ENCODE data around the gene TRIM61. TPM values are rescaled to one million over a fixed set of nuclear protein-coding genes. Genes with fewer than 3 reads are reported as not detected.
"Not testable (repeated sequence)": the region's sequence is repeated elsewhere in the genome, so short reads cannot be mapped to it uniquely, and the experiment has no call there.

The TRIM61 gene
- total RNA-seq, 1 donor from 2014 or later, result 0.89 TPM

DNA sequence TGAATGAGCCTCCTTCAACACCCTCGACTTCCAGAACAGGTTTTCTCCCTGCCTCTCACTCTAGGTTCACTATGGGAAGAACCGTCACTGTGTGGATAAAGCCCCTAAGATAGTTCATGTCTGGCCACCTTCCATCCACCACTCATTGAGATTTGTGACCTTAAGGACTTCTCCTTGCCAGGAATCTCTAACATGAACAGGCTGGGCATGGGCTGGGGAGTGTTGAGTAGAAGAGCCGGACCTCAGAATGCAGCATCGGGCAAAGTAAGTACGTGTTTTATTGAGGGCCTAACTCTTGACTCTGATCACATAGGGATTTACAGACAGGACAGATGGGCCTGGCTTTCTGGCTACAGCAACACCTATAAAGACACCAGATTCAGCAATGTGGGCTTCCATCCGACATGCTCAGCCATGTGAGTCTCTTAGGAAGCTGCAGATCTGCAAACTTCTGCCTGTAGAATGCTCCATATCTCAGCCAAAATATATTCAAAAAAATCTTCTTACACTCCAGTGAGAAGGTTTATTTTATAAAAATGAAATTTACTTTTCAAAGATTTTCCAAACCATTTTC lies 28.0 kb upstream of the TRIM61 start:
- intact Hi-C loops (cut with DNase I), result no loop called here
- no peak for ATAC-seq

DNA sequence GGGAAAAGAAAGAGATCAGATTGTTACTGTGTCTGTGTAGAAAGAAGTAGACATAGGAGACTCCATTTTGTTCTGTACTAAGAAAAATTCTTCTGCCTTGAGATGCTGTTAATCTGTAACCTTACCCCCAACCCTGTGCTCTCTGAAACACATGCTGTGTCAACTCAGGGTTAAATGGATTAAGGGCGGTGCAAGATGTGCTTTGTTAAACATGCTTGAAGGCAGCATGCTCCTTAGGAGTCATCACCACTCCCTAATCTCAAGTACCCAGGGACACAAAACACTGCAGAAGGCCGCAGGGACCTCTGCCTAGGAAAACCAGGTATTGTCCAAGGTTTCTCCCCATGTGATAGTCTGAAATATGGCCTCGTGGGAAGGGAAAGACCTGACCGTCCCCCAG lies 24.5 kb upstream of the TRIM61 start:
- intact Hi-C loops (cut with DNase I); DNase-seq; ATAC-seq; H3K36me3 ChIP-seq; H3K9me3 ChIP-seq; H3K4me3 ChIP-seq; H3K27ac ChIP-seq; H3K27me3 ChIP-seq (ENCODE audit: low read depth); H3K4me1 ChIP-seq: not testable (repeated sequence)

More for the DNA sequence above, 28.0 kb upstream of the TRIM61 start:
- H3K27me3 ChIP-seq (ENCODE audit: low read depth), result no peaks in the 10 kb centered on the region
- TF ChIP-seq, protein P1, sequence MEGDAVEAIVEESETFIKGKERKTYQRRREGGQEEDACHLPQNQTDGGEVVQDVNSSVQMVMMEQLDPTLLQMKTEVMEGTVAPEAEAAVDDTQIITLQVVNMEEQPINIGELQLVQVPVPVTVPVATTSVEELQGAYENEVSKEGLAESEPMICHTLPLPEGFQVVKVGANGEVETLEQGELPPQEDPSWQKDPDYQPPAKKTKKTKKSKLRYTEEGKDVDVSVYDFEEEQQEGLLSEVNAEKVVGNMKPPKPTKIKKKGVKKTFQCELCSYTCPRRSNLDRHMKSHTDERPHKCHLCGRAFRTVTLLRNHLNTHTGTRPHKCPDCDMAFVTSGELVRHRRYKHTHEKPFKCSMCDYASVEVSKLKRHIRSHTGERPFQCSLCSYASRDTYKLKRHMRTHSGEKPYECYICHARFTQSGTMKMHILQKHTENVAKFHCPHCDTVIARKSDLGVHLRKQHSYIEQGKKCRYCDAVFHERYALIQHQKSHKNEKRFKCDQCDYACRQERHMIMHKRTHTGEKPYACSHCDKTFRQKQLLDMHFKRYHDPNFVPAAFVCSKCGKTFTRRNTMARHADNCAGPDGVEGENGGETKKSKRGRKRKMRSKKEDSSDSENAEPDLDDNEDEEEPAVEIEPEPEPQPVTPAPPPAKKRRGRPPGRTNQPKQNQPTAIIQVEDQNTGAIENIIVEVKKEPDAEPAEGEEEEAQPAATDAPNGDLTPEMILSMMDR (IDR thresholded peaks at IDR 0.05), result no peak
- H3K9me3 ChIP-seq, result no peaks in the 10 kb centered on the region
- no peak overlapping the region for H3K4me3 ChIP-seq
- DNase-seq, result no peak
- H3K36me3 ChIP-seq, result no peaks in the 10 kb centered on the region
- H3K4me1 ChIP-seq, result no peaks in the 10 kb centered on the region
- H3K27ac ChIP-seq, result no peak overlapping the region

DNA sequence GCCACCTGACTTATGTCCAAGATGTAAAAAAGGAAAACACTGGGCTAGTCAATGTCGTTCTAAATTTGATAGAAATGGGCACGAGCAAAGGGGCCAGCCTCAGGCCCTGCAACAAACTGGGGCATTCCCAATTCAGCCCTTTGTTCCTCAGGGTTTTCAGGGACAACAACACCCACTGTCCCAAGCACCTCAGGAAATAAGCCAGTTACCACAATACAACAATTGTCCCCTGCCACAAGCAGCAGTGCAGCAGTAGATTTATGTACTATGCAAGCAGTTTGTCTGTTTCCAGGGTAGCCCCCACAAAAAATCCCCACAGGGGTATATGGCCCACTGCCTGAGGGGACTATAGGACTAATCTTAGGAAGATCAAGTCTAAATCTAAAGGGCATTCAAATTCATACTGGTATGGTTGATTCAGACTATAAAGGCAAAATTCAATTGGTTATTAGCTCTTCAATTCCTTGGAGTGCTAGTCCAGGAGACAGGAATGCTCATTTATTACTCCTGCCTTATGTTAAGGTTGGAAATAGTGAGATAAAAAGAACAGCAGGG lies 21.1 kb upstream of the TRIM61 start:
- H3K27ac ChIP-seq; H3K36me3 ChIP-seq; H3K27me3 ChIP-seq (ENCODE audit: low read depth); intact Hi-C loops (cut with DNase I); H3K4me3 ChIP-seq; H3K4me1 ChIP-seq; DNase-seq; H3K9me3 ChIP-seq; ATAC-seq: not testable (repeated sequence)

DNA sequence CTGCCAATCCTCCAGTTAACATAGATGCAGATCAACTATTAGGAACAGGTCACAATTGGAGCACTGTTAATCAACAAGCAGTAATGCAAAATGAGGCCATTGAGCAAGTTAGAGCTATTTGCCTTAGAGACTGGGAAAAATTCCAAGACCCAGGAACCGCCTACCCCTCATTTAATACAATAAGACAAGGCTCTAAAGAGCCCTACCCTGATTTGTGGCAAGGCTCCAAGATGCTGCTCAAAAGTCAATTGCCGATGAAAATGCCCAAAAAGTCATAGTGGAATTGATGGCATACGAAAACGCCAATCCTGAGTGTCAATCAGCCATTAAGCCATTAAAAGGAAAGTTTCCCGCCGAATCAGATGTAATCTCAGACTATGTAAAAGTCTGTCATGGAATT lies 20.5 kb upstream of the TRIM61 start:
- ATAC-seq, result no peak
- intact Hi-C loops (cut with DNase I), result no loop called here
- no peaks in the 10 kb centered on the region for H3K9me3 ChIP-seq
- no peak overlapping the region for H3K27ac ChIP-seq
- no peak for DNase-seq
- H3K4me3 ChIP-seq, result no peak overlapping the region
- H3K27me3 ChIP-seq (ENCODE audit: low read depth), result no peaks in the 10 kb centered on the region
- no peaks in the 10 kb centered on the region for H3K36me3 ChIP-seq
- TF ChIP-seq, protein P1 (IDR thresholded peaks at IDR 0.05), result no peak
- H3K4me1 ChIP-seq, result no peaks in the 10 kb centered on the region

DNA sequence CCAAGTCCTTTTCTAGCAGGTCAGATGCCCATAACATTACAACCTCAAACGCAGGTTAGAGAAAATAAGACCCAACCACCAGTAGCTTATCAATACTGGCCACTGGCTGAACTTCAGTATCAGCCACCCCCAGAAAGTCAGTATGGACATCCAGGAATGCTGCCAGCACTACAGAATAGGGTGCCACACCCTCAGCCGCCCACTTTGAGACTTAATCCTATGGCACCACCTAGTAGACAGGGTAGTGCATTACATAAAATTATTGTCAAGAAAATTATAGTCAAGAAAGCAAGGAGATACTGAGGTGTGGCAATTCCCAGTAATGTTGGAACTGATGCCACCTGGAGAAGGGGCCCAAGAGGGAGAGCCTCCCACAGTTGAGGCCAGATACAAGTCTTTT lies 19.9 kb upstream of the TRIM61 start:
- Histone ChIP-seq H3K9me3 (no peaks in the 10 kb centered on the region), H3K27me3 (ENCODE audit: low read depth) (no peaks in the 10 kb centered on the region), H3K36me3 (no peaks in the 10 kb centered on the region), H3K4me3 (no peak overlapping the region), H3K4me1 (no peaks in the 10 kb centered on the region), H3K27ac (no peak overlapping the region)
- TF ChIP-seq, protein P1 (IDR thresholded peaks at IDR 0.05), result no peak
- no peak for DNase-seq
- ATAC-seq, result no peak
- intact Hi-C loops (cut with DNase I), result no loop called here

DNA sequence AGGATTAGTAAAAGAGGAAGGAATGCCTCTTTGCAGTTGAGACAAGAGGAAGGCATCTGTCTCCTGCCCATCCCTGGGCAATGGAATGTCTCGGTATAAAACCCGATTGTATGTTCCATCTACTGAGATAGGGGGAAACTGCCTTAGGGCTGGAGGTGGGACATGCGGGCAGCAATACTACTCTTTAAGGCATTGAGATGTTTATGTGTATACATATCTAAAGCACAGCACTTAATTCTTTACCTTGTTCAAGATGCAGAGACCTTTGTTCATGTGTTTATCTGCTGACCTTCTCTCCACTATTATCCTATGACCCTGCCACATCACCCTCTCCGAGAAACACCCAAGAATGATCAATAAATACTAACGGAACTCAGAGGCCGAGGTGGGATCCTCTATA lies 18.7 kb upstream of the TRIM61 start:
- H3K9me3 ChIP-seq; ATAC-seq; intact Hi-C loops (cut with DNase I); H3K36me3 ChIP-seq; H3K27me3 ChIP-seq (ENCODE audit: low read depth); H3K27ac ChIP-seq; H3K4me1 ChIP-seq; H3K4me3 ChIP-seq; DNase-seq: not testable (repeated sequence)

DNA sequence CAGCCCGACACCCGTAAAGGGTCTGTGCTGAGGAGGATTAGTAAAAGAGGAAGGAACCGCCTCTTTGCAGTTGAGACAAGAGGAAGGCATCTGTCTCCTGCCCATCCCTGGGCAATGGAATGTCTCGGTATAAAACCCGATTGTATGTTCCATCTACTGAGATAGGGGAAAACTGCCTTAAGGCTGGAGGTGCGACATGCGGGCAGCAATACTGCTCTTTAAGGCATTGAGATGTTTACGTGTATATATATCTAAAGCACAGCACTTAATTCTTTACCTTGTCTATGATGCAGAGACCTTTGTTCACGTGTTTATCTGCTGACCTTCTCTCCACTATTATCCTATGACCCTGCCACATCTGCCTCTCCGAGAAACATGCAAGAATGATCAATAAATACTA lies 13.3 kb upstream of the TRIM61 start:
- H3K27me3 ChIP-seq (ENCODE audit: low read depth); H3K4me1 ChIP-seq; H3K36me3 ChIP-seq; H3K4me3 ChIP-seq; intact Hi-C loops (cut with DNase I); H3K9me3 ChIP-seq; DNase-seq; H3K27ac ChIP-seq; ATAC-seq: not testable (repeated sequence)
